Glomerular endothelial cell (primary cell): ENCODE data around the gene EEF1A2. TPM values are rescaled to one million over a fixed set of nuclear protein-coding genes. Genes with fewer than 3 reads are reported as not detected.

Source experiments
- DNase-seq: peaks from one replicate; pipeline ENCODE4 v3.0.0-alpha.2; 2011; ENCODE audit warnings: low read depth, low spot score; ENCODE audit errors: extremely low read depth
- total RNA-seq: library from RNA; depleted of rRNA; stranded (reverse); fragments of >200 nt; gene quantifications from 2 replicates; pipeline ENCODE4 v1.2.3, GENCODE V29; 2015

Gene EEF1A2
- total RNA-seq, 1 donor from 2014 or later, result 2.5 TPM

- DNase-seq, result no peak
These were observed 26.7 kb downstream of the EEF1A2 start, which contains the start of gene KCNQ2 for GRCh38 chr20:63471981-63472831. Gene KCNQ2, minus strand, starts transcription at chr20:63472655. Its CDS starts 192 bp downstream, at chr20:63472463.

- DNase-seq, result no peak
These were observed 27.2 kb downstream of the EEF1A2 start for GRCh38 chr20:63471717-63471980.

- no peak for DNase-seq
These were observed 27.7 kb downstream of the EEF1A2 start for GRCh38 chr20:63471002-63471716.

GRCh38 chr20:63470410-63470809, 28.5 kb downstream of the EEF1A2 start:
- no peak for DNase-seq

- DNase-seq, result no peak
These were observed 29.2 kb downstream of the EEF1A2 start for GRCh38 chr20:63469713-63470101.

- DNase-seq, result no peak
These were observed 29.7 kb downstream of the EEF1A2 start for GRCh38 chr20:63469019-63469712.

GRCh38 chr20:63468421-63468820, 30.5 kb downstream of the EEF1A2 start:
- DNase-seq, result no peak

- DNase-seq, result no peak
These were observed 31.4 kb downstream of the EEF1A2 start for GRCh38 chr20:63467294-63468083.

- no peak for DNase-seq
These were observed 32.0 kb downstream of the EEF1A2 start for GRCh38 chr20:63466861-63467260.

GRCh38 chr20:63466250-63466825, 32.5 kb downstream of the EEF1A2 start:
- DNase-seq, result no peak

- no peak for DNase-seq
These were observed 33.3 kb downstream of the EEF1A2 start for GRCh38 chr20:63465380-63466249.

GRCh38 chr20:63464289-63464635, 34.6 kb downstream of the EEF1A2 start:
- DNase-seq, result no peak

GRCh38 chr20:63463400-63464288, 35.2 kb downstream of the EEF1A2 start:
- no peak for DNase-seq

GRCh38 chr20:63462244-63462643, 36.6 kb downstream of the EEF1A2 start:
- no peak for DNase-seq

- DNase-seq, result no peak
These were observed 37.6 kb downstream of the EEF1A2 start for GRCh38 chr20:63461104-63461763.

GRCh38 chr20:63459070-63459380, 39.9 kb downstream of the EEF1A2 start:
- DNase-seq, result no peak

GRCh38 chr20:63458170-63459069, 40.5 kb downstream of the EEF1A2 start:
- DNase-seq, result no peak
